Breast epithelium (tissue), 4 donors: ENCODE results near the gene NAIF1. TPM values are rescaled to one million over a fixed set of nuclear protein-coding genes. Genes with fewer than 3 reads are reported as not detected.

Source experiments
- DNase-seq, 2 donors: peaks; one replicate each; pipeline ENCODE4 v3.0.0-alpha.2; 2019; ENCODE audit warnings: low spot score in 2 of 2
- H3K27ac ChIP-seq, 2 donors: fragments of 200-600 bp; sonication (generic) in 1 of 2; one replicate each; pipeline ENCODE4 v1.5.1; 2016 to 2019; ENCODE audit warnings: mild to moderate bottlenecking in 1 of 2
- H3K27me3 ChIP-seq, 2 donors: fragments of 200-600 bp; sonication (generic) in 1 of 2; one replicate each; pipeline versions ENCODE4 v1.5.1 to v1.6.0; 2017 to 2019; ENCODE audit warnings: control low read depth in 1 of 2, mild to moderate bottlenecking in 1 of 2
- H3K36me3 ChIP-seq: fragments of 200-600 bp; one replicate; pipeline ENCODE4 v1.5.1; 2019
- H3K4me1 ChIP-seq, 2 donors: fragments of 200-600 bp; sonication (generic); one replicate each; pipeline ENCODE4 v1.5.1; 2016 to 2019; ENCODE audit warnings: control low read depth in 1 of 2
- H3K4me3 ChIP-seq, 3 donors: fragments of 200-600 bp; sonication (generic); 1 replicate in 2 of 3; 2 replicates in 1 of 3; pipeline ENCODE4 v1.5.1; 2016 to 2019; ENCODE audit warnings: mild to moderate bottlenecking in 3 of 3, moderate library complexity in 2 of 3
- H3K9me3 ChIP-seq, 2 donors: fragments of 200-600 bp; sonication (generic) in 1 of 2; one replicate each; pipeline ENCODE4 v1.5.1; 2016 to 2019; ENCODE audit warnings: control low read depth in 1 of 2
- CTCF ChIP-seq, 3 donors: fragments of 450-650 bp; IDR thresholded peaks; one replicate each; pipeline ENCODE4 v1.5.1; 2016 to 2017; ENCODE audit warnings: antibody characterized with exemption in 3 of 3, mild to moderate bottlenecking in 3 of 3, moderate library complexity in 3 of 3
- POLR2A ChIP-seq: fragments of 450-650 bp; IDR thresholded peaks from one replicate; pipeline ENCODE4 v1.6.1; 2016; ENCODE audit warnings: antibody characterized with exemption, mild to moderate bottlenecking, moderate library complexity
- POLR2AphosphoS5 ChIP-seq, 3 donors: sonication (generic); formaldehyde crosslinking; IDR thresholded peaks; one replicate each; pipeline ENCODE4 v1.6.1; 2017; ENCODE audit warnings: antibody characterized with exemption in 3 of 3
- intact Hi-C: fragments of 100-400 bp; cut with DNase I; formaldehyde crosslinking; loops from one replicate; pipeline ENCODE4 v1.15.1; 2023; ENCODE audit warnings: low total_unique reads
- total RNA-seq, 3 donors: library from RNA; depleted of rRNA; stranded (reverse); fragments of >200 nt; gene quantifications; one replicate each; pipeline ENCODE4 v1.1.0, GENCODE V29; 2016

The NAIF1 gene
- total RNA-seq, 3 donors from 2014 or later, result 8.8 to 13.1 (median 11.9) TPM

DNA sequence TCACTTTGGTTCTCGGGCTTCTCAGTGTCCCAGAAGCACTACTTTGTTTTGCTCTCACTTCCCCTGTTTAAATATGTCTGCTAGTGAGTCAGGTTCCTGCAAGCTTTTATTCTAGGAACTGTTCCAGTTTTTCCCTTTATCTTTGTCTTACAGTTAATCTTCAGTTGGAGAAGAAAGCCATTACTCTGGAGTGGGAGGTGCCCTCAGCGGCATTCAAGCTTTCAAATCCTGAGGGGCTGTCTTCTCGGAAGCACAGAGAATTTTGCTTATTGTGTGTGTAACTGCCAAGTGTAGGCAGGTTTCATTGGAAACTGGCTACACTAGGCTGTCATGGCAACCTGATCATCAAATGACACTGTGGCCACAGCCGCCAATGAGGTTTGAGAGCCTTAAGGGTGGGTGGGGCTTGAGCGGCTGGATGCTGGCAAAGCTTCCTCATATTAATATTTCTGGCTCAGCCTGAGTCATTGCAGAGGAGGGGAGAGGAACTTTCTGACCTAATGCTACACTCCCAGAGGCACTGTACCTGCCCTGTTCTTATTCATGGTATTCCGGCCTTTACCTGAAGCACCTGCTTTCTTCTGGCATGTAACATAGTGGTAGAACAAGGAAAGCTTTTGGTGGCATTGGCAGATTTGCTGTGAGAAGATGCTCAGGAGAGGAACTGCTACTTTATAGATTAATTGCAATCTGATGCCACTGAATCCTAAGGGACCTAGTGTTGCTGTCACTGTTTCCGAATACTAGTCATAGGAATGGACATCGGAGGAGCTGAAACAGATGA, 27.2 kb upstream of the NAIF1 start:
- intact Hi-C loops, result no loop called here
- no peak for TF ChIP-seq POLR2A
- no peak for TF ChIP-seq CTCF (IDR thresholded peaks at IDR 0.05)
- peak; percentile 78 to 93 (median 87) for TF ChIP-seq POLR2AphosphoS5 (IDR thresholded peaks at IDR 0.05)
- H3K36me3 ChIP-seq, result no peaks in the 10 kb centered on the region
- H3K4me1 ChIP-seq, result peaks cover 27 to 45% of the 10 kb centered on the region in 2 donors
- peak overlapping the region; percentile 97 to 98 for H3K27ac ChIP-seq
- peak overlapping the region in 2 of 3 donors; percentile 33 to 52 for H3K4me3 ChIP-seq
- DNase-seq, result peak; percentile 94 to 97
- no peaks in the 10 kb centered on the region for H3K9me3 ChIP-seq
- H3K27me3 ChIP-seq, result no peaks in the 10 kb centered on the region

GRCh38 chr9:128093011-128093410, 25.9 kb upstream of the NAIF1 start:
- no peaks in the 10 kb centered on the region for H3K9me3 ChIP-seq
- no peaks in the 10 kb centered on the region for H3K27me3 ChIP-seq
- H3K27ac ChIP-seq, result peak overlapping the region; percentile 97 to 98
- H3K4me3 ChIP-seq, result peak overlapping the region in 1 of 3 donors; percentile 52
- no peaks in the 10 kb centered on the region for H3K36me3 ChIP-seq
- peaks cover 27 to 39% of the 10 kb centered on the region in 2 donors for H3K4me1 ChIP-seq
- TF ChIP-seq POLR2AphosphoS5 (IDR thresholded peaks at IDR 0.05) (no peak), CTCF (IDR thresholded peaks at IDR 0.05) (no peak), POLR2A (no peak)
- intact Hi-C loops, result no loop called here
- no peak for DNase-seq

GRCh38 chr9:128092199-128092977, 25.3 kb upstream of the NAIF1 start:
- no peak for TF ChIP-seq POLR2A
- TF ChIP-seq CTCF (IDR thresholded peaks at IDR 0.05), result no peak
- no peak for TF ChIP-seq POLR2AphosphoS5 (IDR thresholded peaks at IDR 0.05)
- intact Hi-C loops, result no loop called here
- H3K36me3 ChIP-seq, result no peaks in the 10 kb centered on the region
- no peaks in the 10 kb centered on the region for H3K27me3 ChIP-seq
- H3K27ac ChIP-seq, result peak overlapping the region; percentile 97 to 98
- H3K4me3 ChIP-seq, result peak overlapping the region in 1 of 3 donors; percentile 53
- DNase-seq, result no peak
- H3K4me1 ChIP-seq, result peaks cover 22 to 33% of the 10 kb centered on the region in 2 donors
- no peaks in the 10 kb centered on the region for H3K9me3 ChIP-seq

DNA sequence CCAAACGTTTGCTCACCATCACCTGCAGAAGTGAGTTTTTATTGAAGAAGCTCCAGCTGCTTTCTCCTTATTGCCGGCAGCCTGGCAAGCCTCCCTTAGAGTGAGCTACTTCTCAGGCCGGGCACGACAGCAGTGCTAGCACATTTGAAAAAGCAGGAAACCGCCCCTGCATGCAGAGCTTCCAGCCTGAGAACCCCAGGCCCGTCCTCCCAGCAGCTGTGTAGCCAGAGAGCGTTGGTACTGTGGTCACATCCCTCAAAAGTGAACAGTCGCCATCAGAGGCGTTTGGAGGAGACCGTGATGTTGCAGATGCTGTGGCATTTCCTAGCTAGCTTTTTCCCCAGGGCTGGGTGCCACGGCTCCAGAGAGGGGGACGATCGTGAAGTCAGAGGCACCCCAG, 24.5 kb upstream of the NAIF1 start:
- H3K27me3 ChIP-seq, result no peaks in the 10 kb centered on the region
- no peaks in the 10 kb centered on the region for H3K9me3 ChIP-seq
- intact Hi-C loops, result no loop called here
- H3K36me3 ChIP-seq, result no peaks in the 10 kb centered on the region
- no peak for DNase-seq
- peak overlapping the region; percentile 20 to 53 (median 33) for H3K4me3 ChIP-seq
- H3K27ac ChIP-seq, result peak overlapping the region; percentile 97 to 98
- peaks cover 21 to 29% of the 10 kb centered on the region in 2 donors for H3K4me1 ChIP-seq
- TF ChIP-seq POLR2AphosphoS5 (IDR thresholded peaks at IDR 0.05) (no peak), CTCF (IDR thresholded peaks at IDR 0.05) (no peak), POLR2A (no peak)

- H3K4me1 ChIP-seq, result peaks cover 21 to 29% of the 10 kb centered on the region in 2 donors
- TF ChIP-seq POLR2AphosphoS5 (IDR thresholded peaks at IDR 0.05) (no peak), POLR2A (no peak), CTCF (IDR thresholded peaks at IDR 0.05) (no peak)
- DNase-seq, result peak in 1 of 2 donors; percentile 67
- H3K9me3 ChIP-seq, result no peaks in the 10 kb centered on the region
- H3K4me3 ChIP-seq, result peak overlapping the region; percentile 20 to 53 (median 33)
- H3K27me3 ChIP-seq, result no peaks in the 10 kb centered on the region
- H3K36me3 ChIP-seq, result no peaks in the 10 kb centered on the region
- H3K27ac ChIP-seq, result no peak overlapping the region
- intact Hi-C loops, result no loop called here
Measured at GRCh38 chr9:128091144-128091543, 24.0 kb upstream of the NAIF1 start.
